Keratinocyte (primary cell): Measurements from ENCODE around the gene MYBBP1A. TPM values are rescaled to one million over a fixed set of nuclear protein-coding genes. Genes with fewer than 3 reads are reported as not detected.

Source experiments
- DNase-seq: peaks from one replicate; pipeline ENCODE4 v3.0.0-alpha.2; 2011; ENCODE audit warnings: low read depth, missing footprints, low spot score
- FAIRE-seq: peaks from 2 replicates; lab custom pipeline; 2011; peaks lifted over from hg19 to GRCh38; lab: Jason Lieb, UNC
- H2AFZ ChIP-seq: 2 replicates; pipeline ENCODE4 v1.6.0; 2012; ENCODE audit warnings: low read length, control low read depth, inconsistent platforms; ENCODE audit not compliant: control insufficient read depth
- H3K27ac ChIP-seq: 2 replicates; pipeline ENCODE4 v1.5.1; 2011; ENCODE audit warnings: low read length; ENCODE audit not compliant: control insufficient read depth, insufficient read depth
- H3K27me3 ChIP-seq: 3 replicates; pipeline ENCODE4 v1.6.0; 2011; ENCODE audit warnings: low read length; ENCODE audit not compliant: control insufficient read depth, insufficient read depth; ENCODE audit errors: extremely low read depth
- H3K36me3 ChIP-seq, 2 experiments: 2 replicates in 1 of 2; 3 replicates in 1 of 2; pipeline ENCODE4 v1.5.1; 2011; ENCODE audit warnings: low read length in 2 of 2, mild to moderate bottlenecking in 1 of 2; ENCODE audit not compliant: control insufficient read depth in 2 of 2, insufficient read depth in 2 of 2; ENCODE audit errors: extremely low read depth in 1 of 2
- H3K4me1 ChIP-seq: 3 replicates; pipeline ENCODE4 v1.5.1; 2011; ENCODE audit warnings: low read length; ENCODE audit not compliant: control insufficient read depth, insufficient read depth; ENCODE audit errors: extremely low read depth
- H3K4me2 ChIP-seq: 3 replicates; pipeline ENCODE4 v1.6.0; 2011; ENCODE audit warnings: low read depth, low read length; ENCODE audit not compliant: control insufficient read depth, insufficient read depth; ENCODE audit errors: extremely low read depth
- H3K4me3 ChIP-seq, 3 experiments: fragments of 200-600 bp in 1 of 3; sonication (generic) in 1 of 3; 2 replicates in 2 of 3; 3 replicates in 1 of 3; pipeline ENCODE4 v1.5.1; 2011 to 2016; ENCODE audit warnings: low read length in 3 of 3, mild to moderate bottlenecking in 3 of 3, control low read depth in 2 of 3, inconsistent platforms in 1 of 3, low read depth in 1 of 3, mixed read lengths in 1 of 3, mixed run types in 1 of 3, moderate library complexity in 1 of 3; ENCODE audit not compliant: control insufficient read depth in 2 of 3, insufficient read depth in 2 of 3; ENCODE audit errors: extremely low read depth in 1 of 3
- H3K79me2 ChIP-seq: 2 replicates; pipeline ENCODE4 v1.6.0; 2012; ENCODE audit warnings: low read length; ENCODE audit not compliant: control insufficient read depth, insufficient read depth
- H3K9ac ChIP-seq: 3 replicates; pipeline ENCODE4 v1.6.0; 2011; ENCODE audit warnings: low read length; ENCODE audit not compliant: control insufficient read depth, insufficient read depth; ENCODE audit errors: extremely low read depth
- H3K9me1 ChIP-seq: 3 replicates; pipeline ENCODE4 v1.6.0; 2011; ENCODE audit warnings: low read length; ENCODE audit not compliant: control insufficient read depth, insufficient read depth; ENCODE audit errors: extremely low read depth
- H3K9me3 ChIP-seq: 2 replicates; pipeline ENCODE4 v1.5.1; 2012; ENCODE audit warnings: low read depth, low read length; ENCODE audit not compliant: control insufficient read depth
- H4K20me1 ChIP-seq: 3 replicates; pipeline ENCODE4 v1.6.0; 2011; ENCODE audit warnings: low read length; ENCODE audit not compliant: control insufficient read depth, insufficient read depth; ENCODE audit errors: extremely low read depth
- EZH2 ChIP-seq: IDR thresholded peaks from one replicate; pipeline ENCODE4 v1.6.1; 2012; ENCODE audit warnings: inconsistent platforms, mild to moderate bottlenecking, low read length, moderate library complexity
- dilution Hi-C: fragments of 300-500 bp; cut with MboI; formaldehyde crosslinking; loops from one replicate; pipeline ENCODE4 v1.7.0; 2020; ENCODE audit warnings: low sequenced_read_pairs; ENCODE audit not compliant: extremely low pct_ligation_motif_present
- polyA plus RNA-seq, 5 experiments: library from polyadenylated mRNA; depleted of rRNA in 3 of 5; stranded (reverse) in 3 of 5; stranded (forward) in 1 of 5; unstranded in 1 of 5; fragments of >200 nt; gene quantifications; 1 replicate in 1 of 5; 2 replicates in 3 of 5; 3 replicates in 1 of 5; pipeline versions ENCODE4 v1.2.1 to v1.2.3, GENCODE V29; 2011 to 2012; ENCODE audit warnings: missing spikeins in 2 of 5, low read depth in 1 of 5, low replicate concordance in 1 of 5
- TF ChIP-seq, protein P1 (sequence below), 3 experiments: IDR thresholded peaks in 1 of 3; conservative IDR thresholded peaks in 1 of 3; optimal IDR thresholded peaks in 1 of 3; 2 replicates in 2 of 3; 3 replicates in 1 of 3; pipeline versions ENCODE3 to v1.5.1; 2011; ENCODE audit warnings: low read length in 3 of 3, mild to moderate bottlenecking in 3 of 3, moderate library complexity in 2 of 3, control low read depth in 1 of 3, inconsistent platforms in 1 of 3; ENCODE audit not compliant: insufficient read depth in 2 of 3; ENCODE audit errors: extremely low read depth in 1 of 3

Gene MYBBP1A
- polyA plus RNA-seq, 1 donor (not counting 4 experiments of a cell fraction or from before 2014, with no cell fraction given), result 20.5 TPM

GRCh38 chr17:4537451-4538235, 17.5 kb downstream of the MYBBP1A start:
- H3K9me1 ChIP-seq, result no peaks in the 10 kb centered on the region
- DNase-seq, result no peak
- H3K27ac ChIP-seq, result no peak overlapping the region
- no peaks in the 10 kb centered on the region for H3K79me2 ChIP-seq
- H3K36me3 ChIP-seq, result peaks cover 30 to 36% of the 10 kb centered on the region in 2 experiments
- no peaks in the 10 kb centered on the region for H3K9me3 ChIP-seq
- no peak overlapping the region for H3K4me3 ChIP-seq
- no peak overlapping the region for H2AFZ ChIP-seq
- no peak overlapping the region for H3K9ac ChIP-seq
- no peaks in the 10 kb centered on the region for H3K4me1 ChIP-seq
- H3K27me3 ChIP-seq, result peaks cover 8% of the 10 kb centered on the region
- TF ChIP-seq, protein P1, sequence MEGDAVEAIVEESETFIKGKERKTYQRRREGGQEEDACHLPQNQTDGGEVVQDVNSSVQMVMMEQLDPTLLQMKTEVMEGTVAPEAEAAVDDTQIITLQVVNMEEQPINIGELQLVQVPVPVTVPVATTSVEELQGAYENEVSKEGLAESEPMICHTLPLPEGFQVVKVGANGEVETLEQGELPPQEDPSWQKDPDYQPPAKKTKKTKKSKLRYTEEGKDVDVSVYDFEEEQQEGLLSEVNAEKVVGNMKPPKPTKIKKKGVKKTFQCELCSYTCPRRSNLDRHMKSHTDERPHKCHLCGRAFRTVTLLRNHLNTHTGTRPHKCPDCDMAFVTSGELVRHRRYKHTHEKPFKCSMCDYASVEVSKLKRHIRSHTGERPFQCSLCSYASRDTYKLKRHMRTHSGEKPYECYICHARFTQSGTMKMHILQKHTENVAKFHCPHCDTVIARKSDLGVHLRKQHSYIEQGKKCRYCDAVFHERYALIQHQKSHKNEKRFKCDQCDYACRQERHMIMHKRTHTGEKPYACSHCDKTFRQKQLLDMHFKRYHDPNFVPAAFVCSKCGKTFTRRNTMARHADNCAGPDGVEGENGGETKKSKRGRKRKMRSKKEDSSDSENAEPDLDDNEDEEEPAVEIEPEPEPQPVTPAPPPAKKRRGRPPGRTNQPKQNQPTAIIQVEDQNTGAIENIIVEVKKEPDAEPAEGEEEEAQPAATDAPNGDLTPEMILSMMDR (optimal IDR thresholded peaks at IDR 0.05 in 1 of 3, IDR thresholded peaks at IDR 0.05 in 1 of 3, conservative IDR thresholded peaks at IDR 0.05 in 1 of 3; ENCODE audit: extremely low read depth in 1 of 3, insufficient read depth in 2 of 3, low read length in 3 of 3), result no peak
- no peak for TF ChIP-seq EZH2
- FAIRE-seq, result no peak
- H4K20me1 ChIP-seq, result peaks cover 14% of the 10 kb centered on the region
- H3K4me2 ChIP-seq, result no peak overlapping the region
- dilution Hi-C loops, result no loop called here

GRCh38 chr17:4536742-4537411, 18.3 kb downstream of the MYBBP1A start:
- H2AFZ ChIP-seq, result no peak overlapping the region
- H3K4me3 ChIP-seq, result no peak overlapping the region
- DNase-seq, result no peak
- H3K27ac ChIP-seq, result no peak overlapping the region
- no peaks in the 10 kb centered on the region for H3K9me3 ChIP-seq
- no peaks in the 10 kb centered on the region for H3K79me2 ChIP-seq
- peaks cover 9% of the 10 kb centered on the region for H4K20me1 ChIP-seq
- dilution Hi-C loops, result no loop called here
- H3K4me1 ChIP-seq, result no peaks in the 10 kb centered on the region
- H3K27me3 ChIP-seq, result peaks cover 13% of the 10 kb centered on the region
- no peak overlapping the region for H3K9ac ChIP-seq
- H3K4me2 ChIP-seq, result no peak overlapping the region
- H3K36me3 ChIP-seq, result peaks cover 23 to 29% of the 10 kb centered on the region in 2 experiments
- H3K9me1 ChIP-seq, result no peaks in the 10 kb centered on the region
- FAIRE-seq, result no peak
- TF ChIP-seq EZH2, result no peak
- TF ChIP-seq, protein P1 (optimal IDR thresholded peaks at IDR 0.05 in 1 of 3, IDR thresholded peaks at IDR 0.05 in 1 of 3, conservative IDR thresholded peaks at IDR 0.05 in 1 of 3; ENCODE audit: extremely low read depth in 1 of 3, insufficient read depth in 2 of 3, low read length in 3 of 3), result no peak
